ENCODE results near the gene TNS3.
"Not testable (repeated sequence)": the region's sequence is repeated elsewhere in the genome, so short reads cannot be mapped to it uniquely, and the experiment has no call there.

Gene TNS3

GRCh38 chr7:47586925-47587324, 5.0 kb upstream of the TNS3 start:
- H4K20me1 ChIP-seq (ENCODE audit: insufficient read depth, low read length), result no peaks in the 10 kb centered on the region
- H3K79me2 ChIP-seq (ENCODE audit: low read length), result no peaks in the 10 kb centered on the region
- H3K27me3 ChIP-seq (replicated peaks; ENCODE audit: insufficient read depth, low read length), result no peaks in the 10 kb centered on the region; the same call in 1 of the 2 replicates
- peaks cover 14% of the 10 kb centered on the region for H3K4me1 ChIP-seq (ENCODE audit: low read length)
- no peak overlapping the region for H3K9ac ChIP-seq (ENCODE audit: low read length)
- H3K27ac ChIP-seq (ENCODE audit: low read length), result no peak overlapping the region
- no peak overlapping the region for H2AFZ ChIP-seq (ENCODE audit: low read length)
- no peak overlapping the region for H3K4me2 ChIP-seq (ENCODE audit: low read depth, low read length)
- no peaks in the 10 kb centered on the region for H3K9me3 ChIP-seq (replicated peaks; ENCODE audit: insufficient read depth, low read length)
- no peaks in the 10 kb centered on the region for H3F3A ChIP-seq (ENCODE audit: insufficient read depth, low read length)
- H3K36me3 ChIP-seq (replicated peaks; ENCODE audit: insufficient read depth, low read length), result no peaks in the 10 kb centered on the region
- no peaks in the 10 kb centered on the region for H3K9me2 ChIP-seq (replicated peaks; ENCODE audit: insufficient read depth, low read length)
- no peak for DNase-seq
- TF ChIP-seq EZH2 (optimal IDR thresholded peaks at IDR 0.05; ENCODE audit: low read depth, low read length) (no peak), EZH2phosphoT487 (IDR thresholded peaks at IDR 0.05; ENCODE audit: low read length) (no peak), CTCF (IDR thresholded peaks at IDR 0.05; ENCODE audit: low read length) (no peak)
- H3K4me3 ChIP-seq (ENCODE audit: low read length), result no peak overlapping the region

DNA sequence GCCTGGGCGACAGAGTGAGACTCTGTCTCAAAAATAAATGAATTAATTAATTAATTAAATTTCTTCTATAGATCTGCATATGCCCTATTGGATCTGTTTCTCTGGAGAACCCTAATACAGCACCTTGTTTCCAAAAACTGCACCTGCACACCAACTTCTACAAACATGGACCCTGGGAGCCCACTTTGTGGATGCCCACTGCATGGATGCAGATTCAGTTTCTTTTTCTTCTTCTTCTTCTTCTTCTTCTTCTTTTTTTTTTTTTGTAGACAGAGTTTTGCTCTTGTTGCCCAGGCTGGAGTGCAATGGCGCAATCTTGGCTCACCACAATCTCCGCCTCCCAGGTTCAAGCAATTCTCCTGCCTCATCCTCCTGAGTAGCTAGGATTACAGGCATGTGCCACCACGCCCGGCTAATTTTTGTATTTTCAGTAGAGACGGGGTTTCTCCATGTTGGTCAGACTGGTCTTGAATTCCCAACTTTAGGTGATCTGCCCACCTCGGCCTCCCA, 4.3 kb upstream of the TNS3 start:
- H4K20me1 ChIP-seq (ENCODE audit: insufficient read depth, low read length); H3K9me3 ChIP-seq (replicated peaks; ENCODE audit: insufficient read depth, low read length); H3K27ac ChIP-seq (ENCODE audit: low read length); H3K4me3 ChIP-seq (ENCODE audit: low read length); H3K9me2 ChIP-seq (replicated peaks; ENCODE audit: insufficient read depth, low read length); H3K36me3 ChIP-seq (replicated peaks; ENCODE audit: insufficient read depth, low read length); DNase-seq; H3K27me3 ChIP-seq (replicated peaks; ENCODE audit: insufficient read depth, low read length); H3K9ac ChIP-seq (ENCODE audit: low read length); H2AFZ ChIP-seq (ENCODE audit: low read length); H3K79me2 ChIP-seq (ENCODE audit: low read length); H3K4me2 ChIP-seq (ENCODE audit: low read depth, low read length); H3F3A ChIP-seq (ENCODE audit: insufficient read depth, low read length): not testable (repeated sequence)
- H3K4me1 ChIP-seq (ENCODE audit: low read length), result peaks cover 14% of the 10 kb centered on the region

DNA sequence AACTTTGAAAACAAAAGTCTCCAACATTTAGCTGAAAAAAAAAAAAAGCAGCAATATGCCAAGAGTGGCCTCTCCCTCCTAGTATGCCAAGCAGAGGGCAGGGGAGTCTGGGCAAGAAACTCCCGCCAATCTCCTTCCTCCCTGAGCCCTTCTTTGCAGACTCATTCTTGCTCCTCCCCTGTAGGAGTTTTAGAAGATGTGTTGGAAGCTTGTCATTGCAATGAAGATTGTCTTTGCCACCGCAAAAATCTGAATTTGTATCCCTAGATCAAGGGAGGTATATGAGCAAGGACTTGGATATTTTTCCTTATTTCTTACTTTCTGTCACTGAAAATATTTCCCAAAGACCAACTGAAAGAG, 2.6 kb upstream of the TNS3 start:
- Histone ChIP-seq H3K27me3 (replicated peaks; ENCODE audit: insufficient read depth, low read length) (no peaks in the 10 kb centered on the region; the same call in 1 of the 2 replicates), H3K4me1 (ENCODE audit: low read length) (peaks cover 15% of the 10 kb centered on the region), H3K27ac (ENCODE audit: low read length) (no peak overlapping the region)

GRCh38 chr7:47583739-47584535, 2.0 kb upstream of the TNS3 start:
- H3K27me3 ChIP-seq (replicated peaks; ENCODE audit: insufficient read depth, low read length), result no peaks in the 10 kb centered on the region; the same call in 1 of the 2 replicates
- no peaks in the 10 kb centered on the region for H3K9me3 ChIP-seq (replicated peaks; ENCODE audit: insufficient read depth, low read length)
- H3K27ac ChIP-seq (ENCODE audit: low read length), result no peak overlapping the region
- no peak for TF ChIP-seq CTCF (IDR thresholded peaks at IDR 0.05; ENCODE audit: low read length)
- TF ChIP-seq EZH2phosphoT487 (IDR thresholded peaks at IDR 0.05; ENCODE audit: low read length), result no peak
- TF ChIP-seq EZH2 (optimal IDR thresholded peaks at IDR 0.05; ENCODE audit: low read depth, low read length), result no peak
- H3F3A ChIP-seq (ENCODE audit: insufficient read depth, low read length), result no peaks in the 10 kb centered on the region
- H3K4me1 ChIP-seq (ENCODE audit: low read length), result 0 out of 2 replicates have a peak, but pooled peaks cover 13% of the 10 kb centered on the region
- H2AFZ ChIP-seq (ENCODE audit: low read length), result no peak overlapping the region
- H3K4me2 ChIP-seq (ENCODE audit: low read depth, low read length), result no peak overlapping the region
- no peaks in the 10 kb centered on the region for H3K36me3 ChIP-seq (replicated peaks; ENCODE audit: insufficient read depth, low read length)
- no peaks in the 10 kb centered on the region for H4K20me1 ChIP-seq (ENCODE audit: insufficient read depth, low read length)
- H3K9me2 ChIP-seq (replicated peaks; ENCODE audit: insufficient read depth, low read length), result no peaks in the 10 kb centered on the region
- H3K4me3 ChIP-seq (ENCODE audit: low read length), result no peak overlapping the region
- DNase-seq, result no peak
- no peak overlapping the region for H3K9ac ChIP-seq (ENCODE audit: low read length)
- peaks cover 29% of the 10 kb centered on the region for H3K79me2 ChIP-seq (ENCODE audit: low read length)

More for the DNA sequence above, 2.6 kb upstream of the TNS3 start:
- no peak overlapping the region for H3K4me3 ChIP-seq (ENCODE audit: low read length)
- H4K20me1 ChIP-seq (ENCODE audit: insufficient read depth, low read length), result no peaks in the 10 kb centered on the region
- no peak overlapping the region for H3K4me2 ChIP-seq (ENCODE audit: low read depth, low read length)
- H3F3A ChIP-seq (ENCODE audit: insufficient read depth, low read length), result no peaks in the 10 kb centered on the region
- TF ChIP-seq EZH2phosphoT487 (IDR thresholded peaks at IDR 0.05; ENCODE audit: low read length) (no peak), EZH2 (optimal IDR thresholded peaks at IDR 0.05; ENCODE audit: low read depth, low read length) (no peak)
- H3K9ac ChIP-seq (ENCODE audit: low read length), result no peak overlapping the region
- no peak overlapping the region for H2AFZ ChIP-seq (ENCODE audit: low read length)
- no peaks in the 10 kb centered on the region for H3K9me2 ChIP-seq (replicated peaks; ENCODE audit: insufficient read depth, low read length)
- no peaks in the 10 kb centered on the region for H3K36me3 ChIP-seq (replicated peaks; ENCODE audit: insufficient read depth, low read length)
- peaks cover 24% of the 10 kb centered on the region for H3K79me2 ChIP-seq (ENCODE audit: low read length)
- no peak for DNase-seq
- no peaks in the 10 kb centered on the region for H3K9me3 ChIP-seq (replicated peaks; ENCODE audit: insufficient read depth, low read length)
